Measurements from ENCODE around the gene USP6NL. TPM values are rescaled to one million over a fixed set of nuclear protein-coding genes. Genes with fewer than 3 reads are reported as not detected.
"Not testable (repeated sequence)": the region's sequence is repeated elsewhere in the genome, so short reads cannot be mapped to it uniquely, and the experiment has no call there.

The USP6NL gene
- polyA plus RNA-seq, 1 donor, result 30.0 TPM

- DNase-seq, result no peak
Observed at GRCh38 chr10:11517150-11517549, 94.3 kb downstream of the USP6NL start.

DNA sequence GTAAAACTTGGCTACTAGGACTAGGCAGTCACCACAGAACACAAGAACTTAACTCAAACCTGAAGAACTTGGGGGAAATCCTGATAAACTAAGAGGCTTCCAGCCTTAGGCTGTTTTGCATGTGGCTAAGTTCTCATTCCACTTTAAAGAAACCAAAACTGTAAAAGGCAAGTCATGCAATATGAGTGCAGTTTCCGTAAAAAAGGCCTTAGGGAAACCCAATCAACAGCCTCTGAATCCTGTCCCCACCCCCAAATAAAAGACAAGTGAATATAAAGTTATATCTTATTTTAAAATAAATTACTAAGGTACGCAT is 95.1 kb downstream of the USP6NL start:
- DNase-seq, result no peak

DNA sequence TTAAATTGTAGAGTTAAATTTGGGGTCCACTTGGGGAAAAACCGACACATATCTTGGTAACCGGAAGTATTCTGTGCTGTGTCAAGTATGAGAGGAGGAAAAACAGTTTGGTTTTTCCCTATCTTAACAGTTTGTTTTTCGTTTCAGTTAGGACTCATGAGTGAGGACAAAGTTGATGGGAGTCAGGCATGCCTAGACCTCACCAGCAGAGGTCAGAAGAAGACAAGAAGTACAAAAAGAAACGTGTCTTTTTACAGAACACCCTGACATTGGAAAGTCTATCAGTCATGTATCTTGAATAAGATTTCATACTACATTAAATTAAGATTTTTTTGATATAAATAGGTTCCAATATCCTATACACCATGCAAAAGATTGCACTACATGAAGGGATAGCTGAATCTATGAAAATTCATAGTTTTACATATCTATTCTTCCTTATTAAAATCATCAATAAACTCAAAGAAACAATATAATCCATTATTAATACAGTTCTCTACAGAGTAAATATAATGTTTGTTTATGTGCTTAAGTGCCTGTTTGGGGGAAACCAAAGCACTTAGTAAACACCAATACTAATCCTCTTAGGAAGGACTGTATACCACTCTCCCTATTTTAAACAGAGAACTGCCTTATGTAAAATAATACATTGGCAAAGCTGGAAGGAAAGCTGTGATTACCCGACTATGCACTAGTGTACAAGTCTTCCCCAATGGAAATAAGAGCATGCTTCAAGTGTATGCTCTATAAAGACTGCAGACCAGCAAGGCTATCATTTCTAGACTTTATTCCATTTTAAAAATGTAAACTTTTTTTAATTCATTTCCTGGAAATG is 95.6 kb downstream of the USP6NL start:
- peak; percentile 64 for DNase-seq

GRCh38 chr10:11513727-11514126 is 97.7 kb downstream of the USP6NL start:
- DNase-seq, result no peak

DNA sequence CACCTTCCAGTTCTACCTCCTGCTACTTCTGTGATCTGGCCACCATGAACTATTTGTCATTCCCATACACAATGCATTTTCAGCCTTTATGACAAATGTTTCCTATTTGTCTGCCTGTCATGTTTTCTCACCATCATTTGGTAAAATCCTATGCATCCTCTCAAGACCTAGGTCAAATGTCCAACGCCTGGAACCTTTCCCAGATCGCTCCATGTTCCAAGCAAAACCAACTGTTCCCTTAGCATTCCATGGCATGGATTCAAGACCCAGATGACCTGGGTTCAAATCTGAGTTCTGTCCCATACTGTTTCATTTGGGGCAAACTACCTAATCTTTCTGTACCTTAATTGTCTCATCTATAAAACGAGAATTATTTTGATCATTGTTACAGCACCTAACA is 98.9 kb downstream of the USP6NL start:
- no peak for DNase-seq

DNA sequence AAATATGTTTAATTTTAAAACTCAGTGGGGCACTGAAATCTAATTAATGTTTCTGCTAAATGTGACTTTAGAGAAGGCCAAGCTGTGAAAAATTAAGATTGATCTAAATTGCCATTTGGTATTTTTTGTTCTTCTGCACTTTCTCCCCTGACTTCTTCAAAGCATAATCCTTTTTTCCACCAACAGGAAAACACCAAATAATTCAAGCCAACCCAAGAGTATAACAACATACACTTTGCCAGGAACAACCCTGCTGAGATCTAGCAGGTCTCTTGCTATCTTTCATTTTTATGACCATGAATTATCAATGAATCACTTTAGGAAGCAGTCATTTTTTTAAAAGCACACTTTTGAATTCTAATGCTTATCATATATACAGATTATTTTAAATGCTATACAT is 100.1 kb downstream of the USP6NL start:
- DNase-seq, result no peak

DNA sequence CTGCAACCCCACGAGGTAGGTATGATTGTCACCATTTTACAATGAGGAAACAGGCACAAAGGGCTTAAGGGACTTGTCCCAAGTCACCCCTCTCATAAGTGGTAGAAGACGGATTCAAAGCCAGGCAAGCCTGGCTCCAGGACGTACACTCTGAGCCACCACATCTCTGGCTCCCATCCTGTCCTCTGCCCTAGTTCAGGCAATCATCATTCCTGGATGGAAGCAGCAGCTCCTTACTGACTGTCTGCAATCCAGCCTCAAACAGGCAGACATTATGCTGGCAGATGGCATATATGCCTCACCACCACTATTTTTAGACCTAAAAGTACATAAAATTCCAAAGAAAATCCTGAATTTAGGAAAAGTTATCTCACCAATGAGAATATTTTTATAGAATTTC is 100.7 kb downstream of the USP6NL start:
- no peak for DNase-seq

- DNase-seq, result no peak
Observed at GRCh38 chr10:11510281-11510680, 101.2 kb downstream of the USP6NL start.

DNA sequence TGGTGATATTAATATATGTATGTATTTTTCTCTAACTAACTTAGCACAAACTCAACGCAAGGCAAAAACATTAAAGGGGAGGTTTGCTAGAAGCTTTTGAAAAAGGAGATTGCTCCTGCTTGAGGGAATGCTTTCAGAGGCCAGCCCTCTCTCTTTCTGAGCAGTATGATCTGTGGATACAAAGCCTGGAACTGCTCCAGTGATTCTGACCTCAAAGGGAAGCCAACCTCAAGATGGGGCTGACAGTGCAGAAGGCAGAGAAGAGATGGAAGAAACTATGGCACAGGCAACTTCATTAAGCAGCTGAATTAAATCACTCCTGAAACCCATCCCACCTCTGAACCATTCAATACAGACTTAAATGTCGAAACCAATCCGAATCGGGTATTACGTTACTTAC is 102.4 kb downstream of the USP6NL start:
- no peak for DNase-seq

GRCh38 chr10:11506247-11506789 is 105.1 kb downstream of the USP6NL start:
- no peak for DNase-seq

GRCh38 chr10:11505639-11506038 is 105.8 kb downstream of the USP6NL start:
- DNase-seq, result no peak

GRCh38 chr10:11504566-11505285 is 106.7 kb downstream of the USP6NL start:
- no peak for DNase-seq

- no peak for DNase-seq
Observed at GRCh38 chr10:11501600-11501999, 109.8 kb downstream of the USP6NL start.

- DNase-seq, result no peak
Observed at GRCh38 chr10:11499425-11500071, 111.9 kb downstream of the USP6NL start.

GRCh38 chr10:11498399-11498798 is 113.1 kb downstream of the USP6NL start:
- DNase-seq, result no peak

DNA sequence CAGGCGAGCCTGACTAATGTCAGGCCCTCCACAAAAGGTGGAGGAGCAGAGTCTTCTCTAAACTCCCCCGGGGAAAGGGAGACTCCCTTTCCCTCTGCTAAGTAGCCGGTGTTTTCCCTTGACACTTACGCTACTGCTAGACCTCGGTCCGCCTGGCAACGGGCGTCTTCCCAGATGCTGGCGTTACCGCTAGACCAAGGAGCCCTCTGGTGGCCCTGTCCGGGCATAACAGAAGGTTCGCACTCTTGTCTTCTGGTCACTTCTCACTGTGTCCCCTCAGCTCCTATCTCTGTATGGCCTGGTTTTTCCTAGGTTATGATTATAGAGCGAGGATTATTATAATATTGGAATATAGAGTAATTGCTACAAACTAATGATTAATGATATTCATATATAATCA is 116.5 kb downstream of the USP6NL start:
- not testable (repeated sequence) for DNase-seq

DNA sequence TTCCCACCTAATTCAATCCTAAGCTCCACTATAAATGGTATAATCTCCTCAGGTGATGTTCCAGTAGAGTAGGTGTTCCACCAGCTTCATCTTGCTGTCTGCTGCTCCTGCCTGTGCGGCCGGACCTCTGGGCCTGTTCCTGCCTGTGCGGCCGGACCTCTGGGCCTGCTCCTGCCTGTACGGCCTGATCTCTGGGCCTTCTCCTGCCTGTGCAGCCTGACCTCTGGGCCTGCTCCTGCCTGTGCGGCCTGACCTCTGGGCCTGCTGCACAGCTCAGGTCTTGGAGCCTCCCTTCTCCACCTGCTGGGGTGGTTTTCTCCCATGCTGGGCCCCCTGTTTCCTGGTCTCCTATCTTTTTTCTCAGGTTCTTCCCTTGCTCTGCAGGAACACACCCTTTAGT is 117.8 kb downstream of the USP6NL start:
- no peak for DNase-seq

DNA sequence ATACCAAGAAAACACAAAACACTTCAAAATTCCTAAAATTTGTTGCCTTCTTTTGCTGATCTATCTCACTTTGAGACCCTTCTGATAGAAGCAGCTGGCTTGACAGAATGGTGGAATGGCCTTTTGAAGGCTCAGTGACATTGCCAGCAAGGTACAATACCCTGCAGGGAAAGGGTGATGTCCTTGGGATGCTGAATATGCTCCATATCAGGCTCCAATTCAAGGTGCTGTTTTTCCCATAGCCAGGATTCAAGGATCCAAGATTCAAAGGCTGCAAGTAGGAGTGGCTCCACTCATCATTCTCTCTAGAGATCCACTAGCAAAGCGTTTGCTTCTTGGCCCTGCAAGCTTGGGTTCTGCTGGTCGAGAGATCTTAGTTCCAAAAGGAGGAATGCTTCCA is 120.4 kb downstream of the USP6NL start:
- no peak for DNase-seq

GRCh38 chr10:11489591-11489990 is 121.9 kb downstream of the USP6NL start:
- DNase-seq, result no peak

DNA sequence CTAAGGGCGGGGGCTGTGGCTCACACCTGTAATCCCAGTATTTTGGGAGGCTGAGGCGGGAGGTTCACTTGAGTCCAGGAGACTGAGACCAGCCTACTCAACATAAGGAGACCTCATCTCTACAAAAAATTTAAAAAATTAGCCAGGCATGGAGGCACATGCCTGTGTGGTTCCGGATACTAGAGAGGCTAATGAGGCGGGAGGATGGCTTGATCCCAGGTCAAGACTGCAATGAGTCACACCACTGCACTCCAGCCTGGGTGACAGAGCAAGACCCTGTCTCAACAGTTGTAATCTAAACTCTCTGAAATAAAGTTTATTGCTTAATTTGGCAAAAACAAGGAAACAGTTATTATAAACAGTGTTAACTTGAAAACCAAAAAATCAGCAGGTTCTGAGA is 123.3 kb downstream of the USP6NL start:
- DNase-seq, result no peak

- no peak for DNase-seq
Observed at GRCh38 chr10:11483201-11484148, 128.0 kb downstream of the USP6NL start.

DNA sequence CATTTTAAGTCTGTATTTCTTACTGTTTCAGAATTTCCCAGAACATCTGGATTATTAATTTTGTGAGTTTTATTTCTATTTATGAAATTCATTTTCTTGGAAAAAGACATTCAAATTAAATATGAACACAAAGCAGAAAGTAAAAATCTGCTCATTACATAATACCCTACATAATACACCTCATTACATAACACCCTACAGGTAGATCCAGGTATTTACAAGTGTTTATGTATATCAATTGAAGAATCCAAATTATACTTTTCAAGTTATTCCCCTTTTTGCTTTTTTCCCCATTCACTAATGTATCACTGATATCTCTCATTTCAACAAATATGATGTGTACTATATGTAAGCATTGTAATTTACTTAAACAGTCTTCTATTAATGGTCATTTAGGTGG is 129.1 kb downstream of the USP6NL start:
- no peak for DNase-seq

Data from left kidney (tissue), 2 donors.